H1 (cell line): ENCODE data around the gene LDLRAD4. TPM values are rescaled to one million over a fixed set of nuclear protein-coding genes. Genes with fewer than 3 reads are reported as not detected.

Experiments used
- CTCF ChIA-PET: fragments of 300-600 bp; sonication (Branson Sonifier 250); formaldehyde crosslinking; loops from one replicate; lab custom pipeline; 2021; ENCODE audit not compliant: partially characterized antibody; lab: Charles Lee
- POLR2A ChIA-PET: fragments of 300-600 bp; sonication (Branson Sonifier 250); formaldehyde crosslinking; loops from one replicate; lab custom pipeline; 2021; ENCODE audit warnings: inconsistent platforms; ENCODE audit not compliant: partially characterized antibody; lab: Charles Lee
- DNase-seq, 2 experiments: peaks; one replicate each; pipeline versions ENCODE4 v3.0.0 to v3.0.0-alpha.2; 2010 to 2022; ENCODE audit warnings: low spot score in 2 of 2, low read depth in 1 of 2, mixed read lengths in 1 of 2
- FAIRE-seq: peaks from 2 replicates; lab custom pipeline; 2011; peaks lifted over from hg19 to GRCh38; lab: Jason Lieb, UNC
- H2AFZ ChIP-seq: 2 replicates; pipeline ENCODE4 v1.8.1; 2012; ENCODE audit warnings: low read length, inconsistent platforms
- H2AK5ac ChIP-seq: 2 replicates; pipeline ENCODE4 v1.6.1; 2013; ENCODE audit warnings: low read depth, low read length
- H2BK120ac ChIP-seq: replicated peaks from 2 replicates; pipeline ENCODE3; 2013; ENCODE audit warnings: low read depth, low read length, inconsistent platforms
- H2BK12ac ChIP-seq: 2 replicates; pipeline ENCODE4 v1.6.1; 2013; ENCODE audit warnings: low read depth, low read length
- H2BK15ac ChIP-seq: 2 replicates; pipeline ENCODE4 v1.6.1; 2013; ENCODE audit warnings: low read length
- H2BK20ac ChIP-seq: 2 replicates; pipeline ENCODE4 v1.6.1; 2013; ENCODE audit warnings: low read length
- H2BK5ac ChIP-seq: 2 replicates; pipeline ENCODE4 v1.6.1; 2013; ENCODE audit warnings: low read depth, low read length
- H3K14ac ChIP-seq: 2 replicates; pipeline ENCODE4 v1.6.1; 2013; ENCODE audit warnings: inconsistent platforms; ENCODE audit not compliant: insufficient read length
- H3K18ac ChIP-seq: 2 replicates; pipeline ENCODE4 v1.6.1; 2013; ENCODE audit warnings: low read length; ENCODE audit errors: extremely low read depth
- H3K23ac ChIP-seq: 2 replicates; pipeline ENCODE4 v1.6.1; 2013; ENCODE audit warnings: inconsistent platforms; ENCODE audit not compliant: insufficient read length
- H3K23me2 ChIP-seq: 2 replicates; pipeline ENCODE4 v1.6.1; 2013; ENCODE audit warnings: low read depth, low read length
- H3K27ac ChIP-seq: 2 replicates; pipeline ENCODE4 v1.6.1; 2011; ENCODE audit warnings: low read depth, low read length, inconsistent platforms
- H3K27me3 ChIP-seq, 4 experiments: replicated peaks in 1 of 4; 1 replicate in 1 of 4; 2 replicates in 3 of 4; pipeline versions ENCODE4 v1.6.1 to v1.8.1; 2011 to 2013; ENCODE audit warnings: low read length in 3 of 4, mild to moderate bottlenecking in 3 of 4, inconsistent platforms in 2 of 4, mixed read lengths in 2 of 4, moderate library complexity in 1 of 4; ENCODE audit not compliant: control insufficient read depth in 3 of 4, insufficient read depth in 3 of 4; ENCODE audit errors: extremely low read depth in 1 of 4
- H3K36me3 ChIP-seq, 4 experiments: 2 replicates each; pipeline versions ENCODE4 v1.6.1 to v1.8.1; 2011 to 2013; ENCODE audit warnings: mild to moderate bottlenecking in 4 of 4, low read length in 3 of 4, moderate library complexity in 2 of 4, control low read depth in 1 of 4, inconsistent platforms in 1 of 4; ENCODE audit not compliant: insufficient read depth in 4 of 4, control insufficient read depth in 2 of 4
- H3K4ac ChIP-seq: replicated peaks from 2 replicates; pipeline ENCODE3; 2013; ENCODE audit warnings: low read length, low read depth, mixed read lengths, inconsistent platforms; ENCODE audit not compliant: insufficient read length
- H3K4me1 ChIP-seq, 4 experiments: replicated peaks in 1 of 4; 1 replicate in 1 of 4; 2 replicates in 3 of 4; pipeline versions ENCODE4 v1.6.1 to v1.8.1; 2011 to 2013; ENCODE audit warnings: low read length in 3 of 4, inconsistent platforms in 2 of 4, mixed read lengths in 1 of 4; ENCODE audit not compliant: insufficient read depth in 4 of 4, control insufficient read depth in 3 of 4
- H3K4me2 ChIP-seq, 2 experiments: 2 replicates each; pipeline versions ENCODE4 v1.6.1 to v1.8.1; 2011 to 2013; ENCODE audit warnings: low read depth in 2 of 2, low read length in 2 of 2, control low read depth in 1 of 2, inconsistent platforms in 1 of 2, mild to moderate bottlenecking in 1 of 2; ENCODE audit not compliant: insufficient read depth in 1 of 2
- H3K4me3 ChIP-seq, 4 experiments: fragments of 200-600, 300-600 bp in 1 of 4; sonication (generic), shearing (Covaris generic), sonication (Bioruptor Twin) in 1 of 4; 2 replicates each; pipeline versions ENCODE4 v1.5.1 to v1.8.1; 2011 to 2016; ENCODE audit warnings: low read length in 4 of 4, low read depth in 3 of 4, control low read depth in 2 of 4, inconsistent platforms in 2 of 4, mild to moderate bottlenecking in 2 of 4, mixed read lengths in 1 of 4, moderate library complexity in 1 of 4; ENCODE audit not compliant: insufficient read depth in 2 of 4; ENCODE audit errors: extremely low read depth in 1 of 4
- H3K56ac ChIP-seq: replicated peaks from 2 replicates; pipeline ENCODE3; 2013; ENCODE audit warnings: low read depth, mild to moderate bottlenecking, mixed read lengths, low read length, inconsistent platforms; ENCODE audit not compliant: insufficient read length
- H3K79me1 ChIP-seq: 2 replicates; pipeline ENCODE4 v1.6.1; 2013; ENCODE audit warnings: low read depth, low read length, control low read depth
- H3K79me2 ChIP-seq, 2 experiments: 2 replicates each; pipeline versions ENCODE4 v1.6.1 to v1.8.1; 2012 to 2013; ENCODE audit warnings: low read length in 2 of 2, mild to moderate bottlenecking in 2 of 2, inconsistent platforms in 1 of 2; ENCODE audit not compliant: insufficient read depth in 2 of 2, control insufficient read depth in 1 of 2
- H3K9ac ChIP-seq, 4 experiments: replicated peaks in 1 of 4; 1 replicate in 1 of 4; 2 replicates in 3 of 4; pipeline versions ENCODE4 v1.6.1 to v1.8.1; 2011 to 2013; ENCODE audit warnings: low read depth in 3 of 4, low read length in 3 of 4, control low read depth in 2 of 4, mild to moderate bottlenecking in 2 of 4, moderate library complexity in 2 of 4, inconsistent platforms in 1 of 4; ENCODE audit errors: extremely low read depth in 1 of 4
- H3K9me3 ChIP-seq, 2 experiments: 2 replicates each; pipeline versions ENCODE4 v1.6.1 to v1.8.1; 2012 to 2013; ENCODE audit warnings: mild to moderate bottlenecking in 2 of 2, moderate library complexity in 2 of 2, control low read depth in 1 of 2, inconsistent platforms in 1 of 2, low read depth in 1 of 2, low read length in 1 of 2, mixed read lengths in 1 of 2; ENCODE audit not compliant: insufficient read depth in 2 of 2
- H4K20me1 ChIP-seq, 2 experiments: replicated peaks in 1 of 2; 2 replicates each; pipeline versions ENCODE3 to v1.8.1; 2011 to 2013; ENCODE audit warnings: inconsistent platforms in 2 of 2, low read length in 2 of 2, mild to moderate bottlenecking in 1 of 2; ENCODE audit not compliant: insufficient read depth in 2 of 2, control insufficient read depth in 1 of 2
- H4K5ac ChIP-seq: 2 replicates; pipeline ENCODE4 v1.6.1; 2013; ENCODE audit warnings: low read length, low read depth, mixed read lengths, inconsistent platforms; ENCODE audit not compliant: insufficient read length
- H4K8ac ChIP-seq: 2 replicates; pipeline ENCODE4 v1.8.0; 2013; ENCODE audit warnings: mild to moderate bottlenecking, moderate library complexity, low read length, inconsistent platforms; ENCODE audit not compliant: insufficient read depth; ENCODE audit errors: extremely low read depth
- H4K91ac ChIP-seq: replicated peaks from 2 replicates; pipeline ENCODE3; 2013; ENCODE audit warnings: low read length, mixed read lengths, inconsistent platforms; ENCODE audit not compliant: insufficient read length
- ATF2 ChIP-seq: IDR thresholded peaks from 2 replicates; pipeline ENCODE4 v1.6.1; 2012; ENCODE audit warnings: low read length, inconsistent platforms
- CEBPB ChIP-seq: IDR thresholded peaks from 2 replicates; pipeline ENCODE4 v1.6.1; 2012; ENCODE audit warnings: low read depth, low read length
- EP300 ChIP-seq, 2 experiments: IDR thresholded peaks; 1 replicate in 1 of 2; 2 replicates in 1 of 2; pipeline ENCODE4 v1.6.1; 2011 to 2012; ENCODE audit warnings: low read depth in 2 of 2, low read length in 2 of 2, mild to moderate bottlenecking in 2 of 2, borderline replicate concordance in 1 of 2, inconsistent platforms in 1 of 2, moderate library complexity in 1 of 2
- GABPA ChIP-seq: IDR thresholded peaks from 2 replicates; pipeline ENCODE4 v1.6.1; 2011; ENCODE audit warnings: mild to moderate bottlenecking, low read length, moderate library complexity, borderline replicate concordance; ENCODE audit not compliant: insufficient read depth
- MAFK ChIP-seq: IDR thresholded peaks from 2 replicates; pipeline ENCODE4 v1.6.1; 2012; ENCODE audit warnings: low read depth, mild to moderate bottlenecking, improper control_type of control experiment, low read length
- SIN3A ChIP-seq, 2 experiments: IDR thresholded peaks in 1 of 2; conservative IDR thresholded peaks in 1 of 2; 2 replicates each; pipeline ENCODE4 v1.6.1; 2011 to 2012; ENCODE audit warnings: low read length in 2 of 2, improper control_type of control experiment in 1 of 2, low read depth in 1 of 2, mild to moderate bottlenecking in 1 of 2
- TAF1 ChIP-seq: IDR thresholded peaks from 2 replicates; pipeline ENCODE4 v1.6.1; 2011; ENCODE audit warnings: mild to moderate bottlenecking, low read depth, low read length
- YY1 ChIP-seq: IDR thresholded peaks from 2 replicates; pipeline ENCODE4 v1.6.1; 2011; ENCODE audit warnings: low read depth, mild to moderate bottlenecking, low read length
- WGBS, 2 experiments: shearing (Covaris generic) in 1 of 2; methylation state at CpG; one replicate each; pipeline versions ENCODE4 v1.1.6 to v1.1.7; 2013 to 2015; ENCODE audit warnings: low lambda C conversion rate in 2 of 2, mixed read lengths in 2 of 2, inconsistent platforms in 1 of 2, low coverage in 1 of 2, missing lambda C conversion rate in 1 of 2; ENCODE audit not compliant: insufficient replicate concordance in 2 of 2, insufficient coverage in 1 of 2, insufficient read length in 1 of 2; ENCODE audit errors: extremely low coverage in 1 of 2, missing lambda C conversion rate in 1 of 2; 5-methylcytosine and 5-hydroxymethylcytosine counted together
- polyA plus RNA-seq, 7 experiments: library from polyadenylated mRNA; depleted of rRNA in 3 of 7; stranded (reverse) in 5 of 7; unstranded in 2 of 7; fragments of >200 nt in 5 of 7; fragments of 200-250 nt in 2 of 7; gene quantifications; 1 replicate in 5 of 7; 2 replicates in 1 of 7; 4 replicates in 1 of 7; pipeline versions ENCODE4 v1.2.1 to v1.2.3, GENCODE V29; 2011 to 2013; ENCODE audit warnings: missing spikeins in 2 of 7, mixed read lengths in 2 of 7
- total RNA-seq: library from RNA; stranded (reverse); fragmentation: NEBNext Ultra II Directional; extraction: Animal tissue kit (Norgen Biotek cat#: 25700); gene quantifications from 2 replicates; pipeline ENCODE4 v1.2.1, GENCODE V29; 2021

The LDLRAD4 gene
- total and polyA plus RNA-seq, 2 of the 8 experiments (the other 6 are each of a cell fraction or from before 2014, with no cell fraction given): 0.77 to 1.4 TPM

- H3K4ac ChIP-seq: no peak overlapping the region
- H2BK20ac ChIP-seq: no peak overlapping the region
- no peak overlapping the region for H2BK15ac ChIP-seq
- H3K4me3 ChIP-seq: no peak overlapping the region
- WGBS, 2 experiments: 89% methylated on average over 6 of the region's 6 CpGs; no CpG with 5 or more reads in 1 of the 2 experiments
- no peaks in the 10 kb centered on the region for H3K79me2 ChIP-seq
- no peak overlapping the region for H2BK12ac ChIP-seq
- H4K20me1 ChIP-seq: no peaks in the 10 kb centered on the region
- no peak overlapping the region for H3K4me2 ChIP-seq
- peaks cover 3 to 22% (median 12%) of the 10 kb centered on the region in 4 experiments for H3K4me1 ChIP-seq
- no peak overlapping the region for H2BK120ac ChIP-seq
- no peak overlapping the region for H2AK5ac ChIP-seq
- FAIRE-seq (no peak), DNase-seq (no peak)
- no peak overlapping the region for H3K27ac ChIP-seq
- no peak overlapping the region for H3K14ac ChIP-seq
- no peaks in the 10 kb centered on the region for H3K23me2 ChIP-seq
- ChIA-PET CTCF (no interaction called here), POLR2A (interaction anchor here (0.6 kb wide), 1 partner anchor 1423 kb away, joined by 3 read pairs; no protein-coding TSS in a partner anchor)
- no peak overlapping the region for H4K8ac ChIP-seq
- H2AFZ ChIP-seq: no peak overlapping the region
- no peaks in the 10 kb centered on the region for H3K9me3 ChIP-seq
- H3K79me1 ChIP-seq: no peaks in the 10 kb centered on the region
- no peak overlapping the region for H2BK5ac ChIP-seq
- no peak overlapping the region for H3K18ac ChIP-seq
- no peak overlapping the region for H3K23ac ChIP-seq
- TF ChIP-seq SIN3A (conservative IDR thresholded peaks at IDR 0.05 in 1 of 2, IDR thresholded peaks at IDR 0.05 in 1 of 2; ENCODE audit: low read depth in 1 of 2, low read length in 2 of 2): no peak
- no peak for TF ChIP-seq CEBPB
- TF ChIP-seq TAF1: no peak
- TF ChIP-seq EP300 (IDR thresholded peaks at IDR 0.05; ENCODE audit: borderline replicate concordance in 1 of 2, low read depth in 2 of 2, low read length in 2 of 2): no peak
- no peak for TF ChIP-seq ATF2
- TF ChIP-seq YY1: no peak
- TF ChIP-seq GABPA: no peak
- no peak for TF ChIP-seq MAFK
- H3K56ac ChIP-seq: no peak overlapping the region
- H3K27me3 ChIP-seq: peaks cover 0 to 5% (median 1%) of the 10 kb centered on the region in 4 experiments; a peak in 1 of 7 replicates
- H4K5ac ChIP-seq: no peak overlapping the region
- no peak overlapping the region for H3K9ac ChIP-seq
- no peak overlapping the region for H4K91ac ChIP-seq
- H3K36me3 ChIP-seq: no peaks in the 10 kb centered on the region
These were observed 236.9 kb downstream of the LDLRAD4 start for GRCh38 chr18:13455471-13455870.
